GM06990 (cell line): ENCODE results near the gene ARHGAP15.

Experiments
- DNase-seq: peaks from one replicate; pipeline ENCODE4 v3.0.0-alpha.2; 2011; ENCODE audit not compliant: insufficient read length; ENCODE audit errors: extremely low read depth
- H3K27me3 ChIP-seq: replicated peaks from 2 replicates; pipeline ENCODE4 v1.6.0; 2011; ENCODE audit warnings: low read length; ENCODE audit not compliant: control insufficient read depth, insufficient read depth
- H3K36me3 ChIP-seq: 2 replicates; pipeline ENCODE4 v1.5.1; 2011; ENCODE audit warnings: low read length; ENCODE audit not compliant: control insufficient read depth, insufficient read depth
- H3K4me3 ChIP-seq: replicated peaks from 2 replicates; pipeline ENCODE4 v1.5.1; 2011; ENCODE audit warnings: low read depth, mild to moderate bottlenecking, control low read depth, low read length
- TF ChIP-seq, protein P1 (sequence below): IDR thresholded peaks from 2 replicates; pipeline ENCODE4 v1.5.1; 2011; ENCODE audit warnings: low read length, control low read depth, mild to moderate bottlenecking, inconsistent platforms; ENCODE audit not compliant: insufficient read depth, poor library complexity, severe bottlenecking

The ARHGAP15 gene

GRCh38 chr2:143575340-143575739, 446.1 kb downstream of the ARHGAP15 start:
- no peak overlapping the region for H3K4me3 ChIP-seq
- no peaks in the 10 kb centered on the region for H3K36me3 ChIP-seq
- no peaks in the 10 kb centered on the region for H3K27me3 ChIP-seq
- TF ChIP-seq, protein P1, sequence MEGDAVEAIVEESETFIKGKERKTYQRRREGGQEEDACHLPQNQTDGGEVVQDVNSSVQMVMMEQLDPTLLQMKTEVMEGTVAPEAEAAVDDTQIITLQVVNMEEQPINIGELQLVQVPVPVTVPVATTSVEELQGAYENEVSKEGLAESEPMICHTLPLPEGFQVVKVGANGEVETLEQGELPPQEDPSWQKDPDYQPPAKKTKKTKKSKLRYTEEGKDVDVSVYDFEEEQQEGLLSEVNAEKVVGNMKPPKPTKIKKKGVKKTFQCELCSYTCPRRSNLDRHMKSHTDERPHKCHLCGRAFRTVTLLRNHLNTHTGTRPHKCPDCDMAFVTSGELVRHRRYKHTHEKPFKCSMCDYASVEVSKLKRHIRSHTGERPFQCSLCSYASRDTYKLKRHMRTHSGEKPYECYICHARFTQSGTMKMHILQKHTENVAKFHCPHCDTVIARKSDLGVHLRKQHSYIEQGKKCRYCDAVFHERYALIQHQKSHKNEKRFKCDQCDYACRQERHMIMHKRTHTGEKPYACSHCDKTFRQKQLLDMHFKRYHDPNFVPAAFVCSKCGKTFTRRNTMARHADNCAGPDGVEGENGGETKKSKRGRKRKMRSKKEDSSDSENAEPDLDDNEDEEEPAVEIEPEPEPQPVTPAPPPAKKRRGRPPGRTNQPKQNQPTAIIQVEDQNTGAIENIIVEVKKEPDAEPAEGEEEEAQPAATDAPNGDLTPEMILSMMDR: peak; percentile 45
- no peak for DNase-seq

DNA sequence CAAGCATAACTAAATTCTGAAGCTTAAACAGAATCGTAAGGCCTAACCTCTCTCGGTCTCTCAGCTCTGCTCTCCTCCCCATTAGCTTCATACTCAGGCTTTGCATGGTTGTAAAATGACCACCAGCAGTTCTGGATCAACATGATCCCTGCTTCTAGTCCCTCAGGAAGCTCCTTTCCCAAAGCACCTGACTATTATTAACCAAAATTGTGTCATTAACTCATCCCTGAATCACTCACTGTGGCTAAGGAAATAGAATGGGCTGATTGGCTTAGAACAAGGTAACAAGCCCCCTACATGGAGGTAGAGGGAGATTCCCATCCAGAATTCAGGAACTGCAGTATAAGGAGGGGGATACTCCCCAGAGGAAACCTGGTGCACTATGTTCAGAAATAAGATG, 448.3 kb downstream of the ARHGAP15 start:
- Histone ChIP-seq H3K27me3 (no peaks in the 10 kb centered on the region), H3K4me3 (no peak overlapping the region), H3K36me3 (no peaks in the 10 kb centered on the region)
- no peak for DNase-seq
- TF ChIP-seq, protein P1: no peak

GRCh38 chr2:143579456-143579855, 450.2 kb downstream of the ARHGAP15 start:
- TF ChIP-seq, protein P1: no peak

GRCh38 chr2:143581134-143581533, 451.9 kb downstream of the ARHGAP15 start:
- TF ChIP-seq, protein P1: no peak
- no peak overlapping the region for H3K4me3 ChIP-seq
- no peaks in the 10 kb centered on the region for H3K27me3 ChIP-seq
- H3K36me3 ChIP-seq: no peaks in the 10 kb centered on the region
- DNase-seq: no peak

More at GRCh38 chr2:143579456-143579855, 450.2 kb downstream of the ARHGAP15 start:
- Histone ChIP-seq H3K4me3 (no peak overlapping the region), H3K36me3 (no peaks in the 10 kb centered on the region), H3K27me3 (no peaks in the 10 kb centered on the region)
- no peak for DNase-seq

DNA sequence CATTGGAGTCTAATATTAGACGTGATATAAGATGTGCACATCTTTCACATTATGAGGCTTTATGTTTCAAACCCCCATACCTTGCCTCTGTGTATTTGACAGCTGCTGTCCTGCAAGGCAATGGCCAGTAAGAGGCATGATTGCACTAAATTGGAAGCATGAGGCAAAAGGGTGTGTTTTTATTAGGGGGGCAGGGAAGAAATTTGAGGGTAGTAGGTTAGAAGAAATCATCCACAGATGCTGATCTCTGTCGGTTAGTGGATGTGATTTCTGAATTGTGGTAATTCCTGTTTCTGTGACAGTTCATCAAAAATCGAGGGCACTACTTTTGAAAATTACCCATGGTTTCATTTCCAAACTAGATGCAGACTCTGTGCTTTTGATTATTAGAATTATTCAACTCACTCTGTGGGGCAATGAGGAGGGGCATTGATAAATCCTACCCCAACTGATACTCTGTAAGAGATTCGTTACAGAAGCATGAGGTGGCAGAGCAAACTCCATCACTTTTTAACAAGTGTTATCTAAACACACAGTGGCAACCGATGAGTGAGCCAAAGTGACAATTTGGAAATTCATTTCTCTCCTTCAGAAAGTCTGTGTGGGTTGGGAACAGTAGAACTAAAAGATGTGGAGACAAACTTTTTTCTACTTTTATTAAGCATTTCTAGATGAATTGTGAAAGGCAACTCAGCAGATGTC, 453.0 kb downstream of the ARHGAP15 start:
- Histone ChIP-seq H3K4me3 (no peak overlapping the region), H3K27me3 (no peaks in the 10 kb centered on the region), H3K36me3 (no peaks in the 10 kb centered on the region; the same call in 1 of the 2 replicates)
- DNase-seq: no peak
- TF ChIP-seq, protein P1: no peak
